PC-3 (cell line): Measurements from ENCODE around the gene SCN5A. TPM values are rescaled to one million over a fixed set of nuclear protein-coding genes. Genes with fewer than 3 reads are reported as not detected.

Experiments used
- ATAC-seq: fragments of 200-7000 bp; cut with Tn5 transposase; 2 replicates; pipeline ENCODE4 v1.9.1; 2020; ENCODE audit warnings: mild to moderate bottlenecking, moderate library complexity
- BruUV-seq: library from RNA; stranded (reverse); fragments of 400-500 nt; replicated peaks from 2 replicates; lab custom pipeline; 2021; lab: Mats Ljungman, UMichigan
- CTCF ChIA-PET: fragments of 300-600 bp; sonication (Branson Sonifier 250); formaldehyde crosslinking; loops from one replicate; lab custom pipeline; 2022; ENCODE audit warnings: antibody characterized with exemption; lab: Charles Lee
- POLR2A ChIA-PET: fragments of 300-600 bp; sonication (Branson Sonifier 250); formaldehyde crosslinking; loops from one replicate; lab custom pipeline; 2022; ENCODE audit warnings: antibody characterized with exemption; ENCODE audit not compliant: unreplicated experiment; lab: Charles Lee
- DNase-seq: peaks from one replicate; pipeline ENCODE4 v3.0.0-alpha.2; 2015
- H2AFZ ChIP-seq: fragments of 300-600 bp; sonication (generic); 2 replicates; pipeline ENCODE4 v1.6.0; 2016; ENCODE audit warnings: antibody characterized with exemption, low read length
- H3F3A ChIP-seq: fragments of 300-600 bp; sonication (generic); one replicate; pipeline ENCODE4 v1.6.0; 2017; ENCODE audit warnings: antibody characterized with exemption, low read length, control low read depth, mild to moderate bottlenecking; ENCODE audit not compliant: unreplicated experiment
- H3K27ac ChIP-seq: fragments of 300-600 bp; sonication (generic); 2 replicates; pipeline ENCODE4 v1.5.1; 2016; ENCODE audit warnings: mild to moderate bottlenecking, low read length
- H3K27me3 ChIP-seq: fragments of 300-600 bp; sonication (generic); 2 replicates; pipeline ENCODE4 v1.6.1; 2016; ENCODE audit warnings: low read length, mixed read lengths
- H3K36me3 ChIP-seq: fragments of 300-600 bp; sonication (generic); 2 replicates; pipeline ENCODE4 v1.6.1; 2016; ENCODE audit warnings: low read depth, mixed run types, low read length, mixed read lengths
- H3K4me1 ChIP-seq: fragments of 300-600 bp; sonication (generic); 2 replicates; pipeline ENCODE4 v1.5.1; 2016; ENCODE audit warnings: low read length; ENCODE audit not compliant: insufficient read depth
- H3K4me2 ChIP-seq: fragments of 300-600 bp; sonication (generic); 2 replicates; pipeline ENCODE4 v1.6.0; 2016; ENCODE audit warnings: low read length
- H3K4me3 ChIP-seq: fragments of 300-600 bp; sonication (generic); 2 replicates; pipeline ENCODE4 v1.5.1; 2016; ENCODE audit warnings: mild to moderate bottlenecking, low read length, mixed read lengths
- H3K79me2 ChIP-seq: fragments of 300-600 bp; sonication (generic); 2 replicates; pipeline ENCODE4 v1.6.1; 2017; ENCODE audit warnings: low read length, mixed read lengths
- H3K9ac ChIP-seq: fragments of 300-600 bp; sonication (generic); 2 replicates; pipeline ENCODE4 v1.6.0; 2016; ENCODE audit warnings: mild to moderate bottlenecking, low read length
- H3K9me2 ChIP-seq: fragments of 300-600 bp; sonication (generic); replicated peaks from 2 replicates; pipeline ENCODE4 v1.6.1; 2016; ENCODE audit warnings: mixed run types, low read length, mixed read lengths
- H3K9me3 ChIP-seq: fragments of 300-600 bp; sonication (generic); 2 replicates; pipeline ENCODE4 v1.6.1; 2016; ENCODE audit warnings: low read length, mixed read lengths
- H4K20me1 ChIP-seq: fragments of 300-600 bp; sonication (generic); 2 replicates; pipeline ENCODE4 v1.6.1; 2016; ENCODE audit warnings: low read length, mixed read lengths
- EZH2 ChIP-seq: fragments of 300-600 bp; sonication (generic); IDR thresholded peaks from one replicate; pipeline ENCODE4 v1.6.1; 2017; ENCODE audit warnings: antibody characterized with exemption, mild to moderate bottlenecking, low read length; ENCODE audit not compliant: unreplicated experiment
- EZH2phosphoT487 ChIP-seq: fragments of 300-600 bp; sonication (generic); IDR thresholded peaks from 2 replicates; pipeline ENCODE4 v1.6.1; 2018; ENCODE audit warnings: mild to moderate bottlenecking, antibody characterized with exemption, low read length, borderline replicate concordance
- intact Hi-C: fragments of 100-400 bp; cut with micrococcal nuclease; formaldehyde crosslinking; loops from 2 replicates; pipeline ENCODE4 v1.9.0; 2023
- total RNA-seq: library from RNA; depleted of rRNA; stranded (reverse); fragments of >200 nt; gene quantifications from 2 replicates; pipeline ENCODE4 v1.2.3, GENCODE V29; 2014
- TF ChIP-seq, protein P1 (sequence below): fragments of 300-600 bp; sonication (generic); conservative IDR thresholded peaks from 2 replicates; pipeline ENCODE4 v1.5.1; 2017; ENCODE audit warnings: antibody characterized with exemption, low read depth, mild to moderate bottlenecking, low read length

The SCN5A gene
- total RNA-seq, 1 experiment from 2014 or later, result not detected

GRCh38 chr3:38614651-38615352, 34.7 kb downstream of the SCN5A start:
- no TSS peak for BruUV-seq

DNA sequence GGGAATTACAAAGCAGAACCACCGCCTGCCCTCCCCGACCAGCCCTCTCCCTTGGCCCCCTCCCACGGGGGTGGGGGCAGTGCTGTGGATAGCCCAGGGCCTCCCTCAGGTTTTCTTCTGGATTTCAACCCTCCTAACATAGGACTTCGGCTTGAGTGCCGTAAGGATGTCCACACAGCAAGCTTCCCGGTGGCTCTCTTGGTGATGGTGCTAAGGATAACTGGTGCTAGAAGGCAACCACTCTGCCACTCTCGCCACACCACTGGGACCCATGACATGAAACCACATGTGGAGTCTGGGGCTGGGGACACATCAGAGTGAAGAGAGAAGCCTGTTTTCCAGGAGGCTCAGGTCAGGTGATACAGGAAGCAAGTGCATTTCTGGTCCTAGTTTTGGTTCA, 35.4 kb downstream of the SCN5A start:
- Histone ChIP-seq H3K4me3 (no peak overlapping the region), H3K4me1 (no peaks in the 10 kb centered on the region), H3F3A (no peaks in the 10 kb centered on the region), H3K27me3 (peaks cover 95% of the 10 kb centered on the region), H2AFZ (no peak overlapping the region), H3K9me3 (no peaks in the 10 kb centered on the region), H3K9ac (no peak overlapping the region), H3K79me2 (no peaks in the 10 kb centered on the region), H4K20me1 (no peaks in the 10 kb centered on the region), H3K27ac (no peak overlapping the region), H3K4me2 (no peak overlapping the region), H3K9me2 (no peaks in the 10 kb centered on the region), H3K36me3 (no peaks in the 10 kb centered on the region)
- intact Hi-C loops, result no loop called here
- ChIA-PET CTCF (no interaction called here), POLR2A (no interaction called here)
- TF ChIP-seq, protein P1, sequence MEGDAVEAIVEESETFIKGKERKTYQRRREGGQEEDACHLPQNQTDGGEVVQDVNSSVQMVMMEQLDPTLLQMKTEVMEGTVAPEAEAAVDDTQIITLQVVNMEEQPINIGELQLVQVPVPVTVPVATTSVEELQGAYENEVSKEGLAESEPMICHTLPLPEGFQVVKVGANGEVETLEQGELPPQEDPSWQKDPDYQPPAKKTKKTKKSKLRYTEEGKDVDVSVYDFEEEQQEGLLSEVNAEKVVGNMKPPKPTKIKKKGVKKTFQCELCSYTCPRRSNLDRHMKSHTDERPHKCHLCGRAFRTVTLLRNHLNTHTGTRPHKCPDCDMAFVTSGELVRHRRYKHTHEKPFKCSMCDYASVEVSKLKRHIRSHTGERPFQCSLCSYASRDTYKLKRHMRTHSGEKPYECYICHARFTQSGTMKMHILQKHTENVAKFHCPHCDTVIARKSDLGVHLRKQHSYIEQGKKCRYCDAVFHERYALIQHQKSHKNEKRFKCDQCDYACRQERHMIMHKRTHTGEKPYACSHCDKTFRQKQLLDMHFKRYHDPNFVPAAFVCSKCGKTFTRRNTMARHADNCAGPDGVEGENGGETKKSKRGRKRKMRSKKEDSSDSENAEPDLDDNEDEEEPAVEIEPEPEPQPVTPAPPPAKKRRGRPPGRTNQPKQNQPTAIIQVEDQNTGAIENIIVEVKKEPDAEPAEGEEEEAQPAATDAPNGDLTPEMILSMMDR, result no peak
- TF ChIP-seq EZH2phosphoT487 (no peak), EZH2 (no peak)
- no TSS peak for BruUV-seq
- ATAC-seq (no peak), DNase-seq (no peak)

More at GRCh38 chr3:38614651-38615352, 34.7 kb downstream of the SCN5A start:
- H3K4me3 ChIP-seq, result no peak overlapping the region
- no peak overlapping the region for H3K27ac ChIP-seq
- no peaks in the 10 kb centered on the region for H3K4me1 ChIP-seq
- no peaks in the 10 kb centered on the region for H4K20me1 ChIP-seq
- no peak for TF ChIP-seq EZH2
- no peak for TF ChIP-seq EZH2phosphoT487
- intact Hi-C loops, result no loop called here
- ChIA-PET CTCF (no interaction called here), POLR2A (no interaction called here)
- H3K27me3 ChIP-seq, result peaks cover 93% of the 10 kb centered on the region
- H3K79me2 ChIP-seq, result no peaks in the 10 kb centered on the region
- H3K9ac ChIP-seq, result no peak overlapping the region
- H3K9me2 ChIP-seq, result no peaks in the 10 kb centered on the region
- H2AFZ ChIP-seq, result no peak overlapping the region
- no peaks in the 10 kb centered on the region for H3K9me3 ChIP-seq
- H3F3A ChIP-seq, result no peaks in the 10 kb centered on the region
- no peaks in the 10 kb centered on the region for H3K36me3 ChIP-seq
- DNase-seq, result no peak
- no peak overlapping the region for H3K4me2 ChIP-seq
- ATAC-seq, result no peak

DNA sequence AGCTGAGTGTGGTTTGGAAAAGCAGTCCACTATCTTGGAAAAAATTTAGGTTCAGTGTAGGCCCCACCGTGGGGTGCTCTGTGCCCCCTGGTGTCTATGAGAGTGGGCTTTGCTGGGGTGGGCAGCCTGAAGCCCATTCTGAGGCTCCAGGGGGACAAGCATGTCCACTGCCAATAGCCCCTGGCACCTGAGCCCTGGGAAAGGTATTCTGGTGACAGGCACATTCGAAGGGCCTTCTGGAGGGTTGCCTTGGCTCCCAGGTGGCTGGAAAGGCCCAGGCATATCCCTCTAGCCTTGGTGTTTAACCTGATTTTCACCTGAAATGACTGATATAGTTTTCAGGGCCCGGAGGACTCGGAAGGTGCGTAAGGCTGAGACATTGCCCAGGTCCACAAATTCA, 36.1 kb downstream of the SCN5A start:
- no peak for ATAC-seq
- ChIA-PET CTCF (no interaction called here), POLR2A (no interaction called here)
- TF ChIP-seq, protein P1, result no peak
- TF ChIP-seq EZH2 (no peak), EZH2phosphoT487 (no peak)
- no peak for DNase-seq
- H3K4me1 ChIP-seq, result no peaks in the 10 kb centered on the region
- H3K36me3 ChIP-seq, result no peaks in the 10 kb centered on the region
- intact Hi-C loops, result no loop called here
- H3K27ac ChIP-seq, result no peak overlapping the region
- BruUV-seq, result no TSS peak
- peaks cover 95% of the 10 kb centered on the region for H3K27me3 ChIP-seq
- no peak overlapping the region for H3K4me3 ChIP-seq
- no peak overlapping the region for H3K9ac ChIP-seq
- H3K9me3 ChIP-seq, result no peaks in the 10 kb centered on the region
- no peak overlapping the region for H2AFZ ChIP-seq
- H3F3A ChIP-seq, result no peaks in the 10 kb centered on the region
- H3K79me2 ChIP-seq, result no peaks in the 10 kb centered on the region
- H4K20me1 ChIP-seq, result no peaks in the 10 kb centered on the region
- H3K9me2 ChIP-seq, result no peaks in the 10 kb centered on the region
- H3K4me2 ChIP-seq, result no peak overlapping the region
